Common myeloid progenitor, CD34-positive (primary cell): ENCODE results near the gene DARS2.
"Not testable (repeated sequence)": the region's sequence is repeated elsewhere in the genome, so short reads cannot be mapped to it uniquely, and the experiment has no call there.

Experiments used
- CTCF ChIA-PET: fragments of 350-600 bp; sonication (Branson Sonifier 250); formaldehyde crosslinking; loops from one replicate; lab custom pipeline; 2021; ENCODE audit warnings: antibody characterized with exemption; lab: Charles Lee
- POLR2A ChIA-PET: fragments of 350-600 bp; sonication (Branson Sonifier 250); formaldehyde crosslinking; loops from one replicate; lab custom pipeline; 2021; ENCODE audit warnings: antibody characterized with exemption; lab: Charles Lee
- DNase-seq, 3 donors: peaks; one replicate each; pipeline versions ENCODE4 v3.0.0 to v3.0.0-alpha.2; 2013
- H3K27ac ChIP-seq, 2 experiments: 1 replicate in 1 of 2; 2 replicates in 1 of 2; pipeline ENCODE4 v1.7.0; 2013; ENCODE audit warnings: inconsistent platforms in 2 of 2, low read length in 2 of 2, mild to moderate bottlenecking in 2 of 2, low read depth in 1 of 2, moderate library complexity in 1 of 2; ENCODE audit not compliant: severe bottlenecking in 2 of 2, insufficient read depth in 1 of 2, poor library complexity in 1 of 2
- H3K27me3 ChIP-seq, 5 experiments: replicated peaks in 2 of 5; 1 replicate in 3 of 5; 2 replicates in 2 of 5; pipeline versions ENCODE4 v1.6.1 to v1.7.0; 2013; ENCODE audit warnings: low read length in 4 of 5, mild to moderate bottlenecking in 2 of 5, moderate library complexity in 2 of 5, inconsistent platforms in 1 of 5; ENCODE audit not compliant: insufficient read depth in 5 of 5, control insufficient read depth in 4 of 5
- H3K36me3 ChIP-seq, 4 experiments: 1 replicate in 2 of 4; 2 replicates in 2 of 4; pipeline versions ENCODE4 v1.6.1 to v1.7.0; 2013; ENCODE audit warnings: low read length in 3 of 4, control low read depth in 1 of 4, mild to moderate bottlenecking in 1 of 4; ENCODE audit not compliant: control insufficient read depth in 4 of 4, insufficient read depth in 4 of 4
- H3K4me1 ChIP-seq, 4 experiments: 1 replicate in 3 of 4; 2 replicates in 1 of 4; pipeline versions ENCODE4 v1.6.1 to v1.7.1; 2013; ENCODE audit warnings: low read length in 3 of 4, mild to moderate bottlenecking in 3 of 4, control low read depth in 1 of 4, inconsistent platforms in 1 of 4, moderate library complexity in 1 of 4; ENCODE audit not compliant: control insufficient read depth in 4 of 4, insufficient read depth in 4 of 4; ENCODE audit errors: control extremely low read depth in 1 of 4
- H3K4me3 ChIP-seq, 7 experiments: 1 replicate in 4 of 7; 2 replicates in 3 of 7; pipeline versions ENCODE4 v1.5.1 to v1.7.0; 2013; ENCODE audit warnings: mild to moderate bottlenecking in 7 of 7, low read length in 6 of 7, moderate library complexity in 6 of 7, inconsistent platforms in 2 of 7, low read depth in 2 of 7, control low read depth in 1 of 7; ENCODE audit not compliant: insufficient read depth in 4 of 7, control insufficient read depth in 1 of 7; ENCODE audit errors: extremely low read depth in 1 of 7
- H3K9me3 ChIP-seq, 5 experiments: 1 replicate in 4 of 5; 2 replicates in 1 of 5; pipeline versions ENCODE4 v1.6.1 to v1.7.1; 2013; ENCODE audit warnings: low read length in 4 of 5, mild to moderate bottlenecking in 2 of 5, inconsistent platforms in 1 of 5, low read depth in 1 of 5, moderate library complexity in 1 of 5; ENCODE audit not compliant: control insufficient read depth in 4 of 5, insufficient read depth in 2 of 5; ENCODE audit errors: control extremely low read depth in 1 of 5
- WGBS: methylation state at CpG from one replicate; pipeline ENCODE4 v1.1.5; 2013; ENCODE audit not compliant: insufficient coverage; 5-methylcytosine and 5-hydroxymethylcytosine counted together

The DARS2 gene

GRCh38 chr1:173832748-173833147 is 8.3 kb downstream of the DARS2 start:
- Histone ChIP-seq H3K27ac (no peak overlapping the region), H3K4me3 (no peak overlapping the region), H3K4me1 (no peaks in the 10 kb centered on the region), H3K9me3 (no peaks in the 10 kb centered on the region), H3K27me3 (no peaks in the 10 kb centered on the region), H3K36me3 (peaks cover 7 to 44% (median 26%) of the 10 kb centered on the region in 4 experiments)
- POLR2A ChIA-PET: no interaction called here
- no peak for DNase-seq
- CTCF ChIA-PET: interaction anchor here (0.5 to 0.6 kb wide), 2 partner anchors 28 to 231 kb away, joined by 3 read pairs; no protein-coding TSS in a partner anchor
- 100% methylated on average over 1 of the region's 1 CpG for WGBS

GRCh38 chr1:173852105-173852504 is 27.6 kb downstream of the DARS2 start:
- Histone ChIP-seq H3K4me1 (no peaks in the 10 kb centered on the region), H3K36me3 (peaks cover 12 to 48% (median 32%) of the 10 kb centered on the region in 4 experiments), H3K4me3 (no peak overlapping the region), H3K9me3 (no peaks in the 10 kb centered on the region), H3K27me3 (no peaks in the 10 kb centered on the region), H3K27ac (no peak overlapping the region)
- WGBS: 100% methylated on average over 2 of the region's 4 CpGs
- CTCF ChIA-PET: interaction anchor here (1.2 kb wide), 1 partner anchor 13 kb away, joined by 4 read pairs; no protein-coding TSS in a partner anchor
- DNase-seq: no peak
- POLR2A ChIA-PET: interaction anchor here (1.0 kb wide), 1 partner anchor 10 kb away, joined by 4 read pairs; no protein-coding TSS in a partner anchor

DNA sequence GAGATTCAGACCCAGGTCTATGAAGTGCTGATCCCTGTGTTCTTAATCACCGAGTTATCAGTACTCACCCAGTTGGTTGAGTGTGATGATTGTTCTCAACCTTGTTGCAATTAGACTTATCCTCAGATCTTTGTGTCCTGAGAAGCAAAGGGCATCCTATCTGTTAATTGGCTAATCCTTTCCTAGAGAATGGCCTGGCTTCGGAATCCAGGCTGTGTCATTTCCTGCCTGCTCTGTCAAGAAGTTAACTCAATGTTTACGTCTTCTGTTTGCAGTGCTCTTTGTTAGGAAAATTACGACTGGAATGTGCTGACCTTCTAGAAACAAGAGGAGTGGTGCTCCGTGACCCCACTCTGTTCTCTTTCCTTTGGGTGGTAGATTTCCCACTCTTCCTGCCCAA is 28.6 kb downstream of the DARS2 start:
- ChIA-PET POLR2A (no interaction called here), CTCF (no interaction called here)
- Histone ChIP-seq H3K4me1 (no peaks in the 10 kb centered on the region), H3K27me3 (no peaks in the 10 kb centered on the region), H3K36me3 (peaks cover 14 to 58% (median 38%) of the 10 kb centered on the region in 4 experiments), H3K4me3 (no peak overlapping the region), H3K27ac (no peak overlapping the region), H3K9me3 (no peaks in the 10 kb centered on the region)
- no peak for DNase-seq
- 85% methylated on average over 4 of the region's 5 CpGs for WGBS

GRCh38 chr1:173856014-173856413 is 31.5 kb downstream of the DARS2 start:
- H3K36me3 ChIP-seq: peaks cover 12 to 55% (median 36%) of the 10 kb centered on the region in 4 experiments
- H3K4me3 ChIP-seq: no peak overlapping the region
- POLR2A ChIA-PET: no interaction called here
- no peaks in the 10 kb centered on the region for H3K4me1 ChIP-seq
- no peaks in the 10 kb centered on the region for H3K27me3 ChIP-seq
- no peaks in the 10 kb centered on the region for H3K9me3 ChIP-seq
- CTCF ChIA-PET: interaction anchor here (1.2 kb wide), 1 partner anchor 10 kb away, joined by 4 read pairs; no protein-coding TSS in a partner anchor
- no peak overlapping the region for H3K27ac ChIP-seq
- no peak for DNase-seq
- WGBS: 100% methylated on average over 1 of the region's 1 CpG

DNA sequence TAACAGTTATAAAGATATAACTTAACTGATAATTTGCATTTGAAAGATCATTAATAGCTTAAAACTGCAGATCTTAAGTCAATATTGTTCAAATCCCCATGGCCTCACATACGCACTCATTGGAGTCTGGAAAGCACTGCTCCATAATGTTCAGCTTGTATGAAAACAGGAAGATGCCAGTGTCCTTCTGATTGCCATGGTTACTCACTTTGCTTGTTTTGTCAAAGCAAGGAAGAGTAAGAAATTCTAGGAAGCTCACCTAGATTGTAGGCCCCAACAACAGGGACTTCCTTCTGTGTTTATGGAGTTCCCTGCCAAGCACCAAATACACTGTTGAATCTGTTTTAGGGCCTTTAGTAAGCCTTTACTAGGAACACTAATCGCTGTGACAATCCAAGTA is 32.4 kb downstream of the DARS2 start:
- no peak overlapping the region for H3K27ac ChIP-seq
- POLR2A ChIA-PET: no interaction called here
- H3K27me3 ChIP-seq: no peaks in the 10 kb centered on the region
- CTCF ChIA-PET: interaction anchor here (1.2 kb wide), 1 partner anchor 9 kb away, joined by 4 read pairs; no protein-coding TSS in a partner anchor
- H3K36me3 ChIP-seq: peaks cover 10 to 54% (median 35%) of the 10 kb centered on the region in 4 experiments
- WGBS: 100% methylated on average over 1 of the region's 2 CpGs
- H3K4me1 ChIP-seq: no peaks in the 10 kb centered on the region
- no peak for DNase-seq
- no peak overlapping the region for H3K4me3 ChIP-seq
- H3K9me3 ChIP-seq: no peaks in the 10 kb centered on the region

DNA sequence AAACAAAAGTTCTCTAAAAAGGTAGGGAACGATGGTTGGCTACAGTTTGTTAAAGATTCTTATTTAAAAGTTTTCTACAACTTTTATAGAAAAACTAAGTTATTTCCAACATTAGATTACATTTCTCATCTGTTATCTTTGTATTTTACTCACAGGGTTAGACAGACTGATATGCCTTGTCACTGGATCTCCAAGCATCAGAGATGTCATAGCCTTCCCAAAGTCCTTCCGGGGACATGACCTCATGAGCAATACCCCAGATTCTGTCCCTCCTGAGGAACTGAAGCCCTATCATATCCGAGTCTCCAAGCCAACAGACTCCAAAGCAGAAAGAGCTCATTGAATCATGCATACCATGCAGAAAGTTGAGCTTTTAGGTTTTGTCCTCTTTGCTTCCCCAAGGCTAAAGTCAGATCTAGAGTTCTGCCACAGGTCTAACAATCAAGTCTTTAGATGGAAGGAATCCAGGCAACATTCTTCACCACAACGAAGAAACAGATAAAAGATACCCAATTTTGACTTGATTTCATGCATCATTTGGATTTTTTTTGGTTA is 33.0 kb downstream of the DARS2 start:
- Histone ChIP-seq H3K36me3 (peaks cover 8 to 51% (median 35%) of the 10 kb centered on the region in 4 experiments), H3K9me3 (no peaks in the 10 kb centered on the region), H3K4me3 (no peak overlapping the region), H3K27ac (no peak overlapping the region), H3K27me3 (no peaks in the 10 kb centered on the region), H3K4me1 (no peaks in the 10 kb centered on the region)
- no peak for DNase-seq
- WGBS: 83% methylated on average over 2 of the region's 4 CpGs
- CTCF ChIA-PET: interaction anchor here (1.2 kb wide), 1 partner anchor 8 kb away, joined by 4 read pairs; no protein-coding TSS in a partner anchor
- POLR2A ChIA-PET: no interaction called here

DNA sequence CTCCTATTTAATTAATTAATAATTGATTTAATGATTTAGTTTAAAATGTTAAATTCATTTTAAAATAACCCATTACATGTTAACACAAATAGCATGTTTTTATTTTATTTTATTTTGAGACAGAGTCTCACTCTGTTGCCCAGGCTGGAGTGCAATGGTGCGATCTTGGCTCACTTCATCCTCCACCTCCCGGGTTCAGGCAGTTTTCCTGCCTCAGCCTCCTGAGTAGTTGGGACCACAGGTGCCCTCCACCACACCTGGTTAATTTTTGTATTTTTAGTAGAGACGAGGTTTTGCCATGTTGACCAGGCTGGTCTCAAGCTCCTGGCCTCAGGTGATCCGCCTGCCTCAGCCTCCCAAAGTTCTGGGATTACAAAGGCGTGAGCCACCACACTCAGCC is 35.1 kb downstream of the DARS2 start:
- no CpG with 5 or more reads among the region's 5 CpGs for WGBS
- H3K9me3 ChIP-seq, H3K27ac ChIP-seq, H3K27me3 ChIP-seq, H3K4me1 ChIP-seq, H3K4me3 ChIP-seq, DNase-seq, CTCF ChIA-PET: not testable (repeated sequence)
- POLR2A ChIA-PET: interaction anchor here (0.6 kb wide), 1 partner anchor 447 kb away, joined by 4 read pairs; no protein-coding TSS in a partner anchor
- peaks cover 15 to 53% (median 39%) of the 10 kb centered on the region in 4 experiments for H3K36me3 ChIP-seq
